ENCODE data around the gene LETM1. TPM values are rescaled to one million over a fixed set of nuclear protein-coding genes. Genes with fewer than 3 reads are reported as not detected.

LETM1 gene
- 67.5 and 83.2 TPM in 2 replicates for total RNA-seq (2014; rRNA removed; shearing (Covaris generic))

DNA sequence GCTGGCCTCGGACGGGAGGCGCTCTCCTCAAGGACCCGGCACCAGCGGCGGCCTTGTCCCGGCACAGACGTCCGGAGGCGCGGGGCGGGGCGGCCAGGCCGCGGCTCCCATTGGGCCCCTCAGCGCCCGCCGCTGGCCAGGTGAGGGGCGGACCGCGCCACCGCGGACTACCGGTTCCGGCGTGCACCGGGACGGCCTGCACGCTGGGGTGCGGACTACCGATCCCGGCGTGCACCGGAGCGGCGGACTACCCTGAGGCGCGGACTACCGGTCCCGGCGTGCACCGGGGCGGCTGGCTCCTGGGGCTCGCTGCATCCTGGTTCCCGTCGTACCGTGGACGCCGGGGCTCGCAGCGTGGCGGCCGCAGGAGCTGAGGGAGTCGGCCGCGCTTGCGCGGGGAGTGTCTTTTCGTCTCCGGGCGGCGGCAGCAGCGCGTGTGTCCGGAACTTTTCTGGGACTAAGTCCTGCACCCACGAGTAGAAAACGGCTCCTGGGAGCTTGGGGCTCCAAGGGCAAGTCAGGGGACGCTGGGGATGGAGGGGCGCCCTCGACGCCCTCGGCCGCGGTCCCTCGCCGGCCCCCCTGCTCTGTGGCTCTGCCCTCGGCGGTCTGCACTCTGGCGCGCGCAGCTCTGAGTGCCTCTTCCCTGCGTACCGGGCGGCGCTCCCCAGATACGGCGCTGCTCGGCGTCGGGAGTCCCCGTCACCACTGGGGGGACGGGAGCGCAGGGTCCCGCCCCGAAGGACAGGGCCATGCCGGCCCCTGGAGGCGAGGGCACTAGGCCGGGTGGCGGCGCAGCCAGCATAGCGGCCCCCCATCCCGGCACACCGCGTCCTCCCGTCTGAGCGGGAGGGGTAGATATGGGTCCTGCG, at the start of gene LETM1:
Gene LETM1, minus strand, starts transcription at position 86 of the 872 bp plus-strand sequence. CDS start 206 bp downstream, outside the sequence.
- in situ Hi-C loops (cut with HindIII; ENCODE audit: low sequenced_read_pairs) = no loop called here
- peak; percentile 94 for DNase-seq (ENCODE audit: low spot score)

DNA sequence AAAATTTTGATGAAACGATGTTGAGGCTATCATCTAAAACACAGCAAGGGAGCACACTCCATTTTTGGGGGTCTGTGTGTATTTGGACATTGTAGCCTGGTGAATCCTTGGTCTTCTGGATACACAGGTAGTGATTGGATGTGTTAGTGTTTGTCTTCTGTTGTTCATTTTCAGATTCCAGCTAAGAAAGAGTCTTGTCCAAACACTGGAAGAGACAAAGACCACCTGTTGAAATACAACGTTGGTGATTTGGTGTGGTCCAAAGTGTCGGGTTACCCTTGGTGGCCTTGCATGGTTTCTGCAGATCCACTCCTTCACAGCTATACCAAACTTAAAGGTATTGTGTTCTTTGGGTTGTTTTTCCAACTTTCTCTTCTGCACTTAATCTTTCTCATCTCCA, 48.1 kb upstream of the LETM1 start:
- DNase-seq (ENCODE audit: low spot score) = no peak
- in situ Hi-C loops (cut with HindIII; ENCODE audit: low sequenced_read_pairs) = no loop called here

DNA sequence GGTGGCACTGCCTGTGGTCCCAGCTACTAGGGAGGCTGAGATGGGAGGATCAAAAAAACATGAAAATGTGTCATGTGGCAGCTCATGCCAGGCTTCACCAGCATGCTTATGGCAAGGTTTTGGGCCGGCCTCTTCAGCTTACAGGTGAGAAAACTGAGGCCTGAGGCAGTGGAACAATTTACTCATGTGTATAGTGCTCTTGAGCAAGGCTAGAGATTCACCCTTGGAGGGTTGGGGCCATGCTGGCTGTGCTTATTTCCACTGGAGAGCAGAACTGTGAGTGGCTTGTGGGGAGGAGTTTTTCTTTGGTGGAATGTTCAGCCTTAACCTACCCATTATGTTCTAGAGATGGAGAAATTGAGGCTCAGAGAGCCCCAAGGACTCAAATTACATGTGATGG, 47.1 kb upstream of the LETM1 start:
- no peak for DNase-seq (ENCODE audit: low spot score)
- in situ Hi-C loops (cut with HindIII; ENCODE audit: low sequenced_read_pairs) = no loop called here

DNA sequence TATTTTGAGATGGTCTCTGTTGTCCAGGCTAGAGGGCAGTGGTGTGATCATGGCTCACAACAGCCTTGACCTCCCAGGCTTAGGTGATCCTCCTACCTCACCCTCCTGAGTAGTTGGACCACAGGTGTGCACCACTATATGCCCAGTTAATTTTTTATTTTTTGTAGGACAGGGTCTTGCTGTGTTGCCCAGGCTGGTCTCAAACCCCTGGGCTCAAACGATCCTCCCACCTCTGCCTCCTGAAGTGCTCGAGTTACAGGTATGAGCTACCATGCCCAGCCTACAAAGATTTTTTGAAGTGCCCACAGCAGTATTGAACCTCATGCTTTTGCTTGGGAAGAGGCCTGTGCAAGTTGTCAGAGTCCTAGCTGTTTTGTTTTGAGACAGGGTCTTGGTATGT, 46.3 kb upstream of the LETM1 start:
- in situ Hi-C loops (cut with HindIII; ENCODE audit: low sequenced_read_pairs) = no loop called here
- no peak for DNase-seq (ENCODE audit: low spot score)

DNA sequence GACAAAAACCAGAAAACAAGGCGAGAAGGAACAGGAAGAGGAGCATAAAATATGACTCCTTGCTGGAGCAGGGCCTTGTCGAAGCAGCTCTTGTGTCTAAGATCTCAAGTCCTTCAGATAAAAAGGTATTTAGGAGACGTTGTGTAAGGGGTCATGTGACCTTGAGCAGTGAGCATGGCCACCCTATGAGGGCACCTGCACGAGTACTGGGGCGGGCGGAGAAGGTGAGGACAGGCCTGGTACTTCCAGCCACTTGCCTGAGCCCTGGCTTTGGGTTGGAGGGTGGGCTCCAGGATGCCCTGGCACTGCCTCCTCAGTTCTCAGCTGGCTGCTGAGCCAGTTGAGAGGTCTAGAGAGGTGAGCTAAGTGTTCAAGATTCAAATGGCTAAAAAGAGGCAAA, 45.2 kb upstream of the LETM1 start:
- DNase-seq (ENCODE audit: low spot score) = no peak
- in situ Hi-C loops (cut with HindIII; ENCODE audit: low sequenced_read_pairs) = no loop called here

DNA sequence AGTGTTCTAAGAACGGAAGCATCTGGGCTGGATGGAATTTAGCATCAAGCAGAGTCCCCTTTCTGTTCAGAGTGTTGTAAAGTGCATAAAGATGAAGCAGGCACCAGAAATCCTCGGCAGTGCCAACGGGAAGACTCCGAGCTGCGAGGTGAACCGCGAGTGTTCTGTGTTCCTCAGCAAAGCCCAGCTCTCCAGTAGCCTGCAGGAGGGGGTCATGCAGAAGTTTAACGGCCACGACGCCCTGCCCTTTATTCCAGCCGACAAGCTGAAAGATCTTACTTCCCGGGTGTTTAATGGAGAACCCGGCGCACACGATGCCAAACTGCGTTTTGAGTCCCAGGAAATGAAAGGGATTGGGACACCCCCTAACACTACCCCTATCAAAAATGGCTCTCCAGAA, 44.7 kb upstream of the LETM1 start:
- in situ Hi-C loops (cut with HindIII; ENCODE audit: low sequenced_read_pairs) = no loop called here
- no peak for DNase-seq (ENCODE audit: low spot score)

DNA sequence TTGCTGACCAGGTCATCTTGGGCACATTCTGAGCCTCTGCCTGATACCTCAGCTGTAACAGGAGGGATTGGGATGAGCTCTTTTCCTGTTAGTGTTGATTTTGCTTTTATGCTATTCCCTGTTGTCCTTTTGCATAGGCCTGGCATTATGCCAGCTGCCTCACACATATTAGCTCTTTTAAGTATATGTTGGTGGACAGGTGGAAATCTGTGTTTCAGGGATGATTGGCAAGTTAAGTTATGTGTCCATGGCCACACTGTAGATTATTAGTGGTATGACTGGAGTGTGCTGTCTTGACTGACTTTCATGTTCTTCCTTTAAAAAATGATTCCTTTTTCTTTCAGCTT, 44.1 kb upstream of the LETM1 start:
- in situ Hi-C loops (cut with HindIII; ENCODE audit: low sequenced_read_pairs) = no loop called here
- DNase-seq (ENCODE audit: low spot score) = peak; percentile 25

DNA sequence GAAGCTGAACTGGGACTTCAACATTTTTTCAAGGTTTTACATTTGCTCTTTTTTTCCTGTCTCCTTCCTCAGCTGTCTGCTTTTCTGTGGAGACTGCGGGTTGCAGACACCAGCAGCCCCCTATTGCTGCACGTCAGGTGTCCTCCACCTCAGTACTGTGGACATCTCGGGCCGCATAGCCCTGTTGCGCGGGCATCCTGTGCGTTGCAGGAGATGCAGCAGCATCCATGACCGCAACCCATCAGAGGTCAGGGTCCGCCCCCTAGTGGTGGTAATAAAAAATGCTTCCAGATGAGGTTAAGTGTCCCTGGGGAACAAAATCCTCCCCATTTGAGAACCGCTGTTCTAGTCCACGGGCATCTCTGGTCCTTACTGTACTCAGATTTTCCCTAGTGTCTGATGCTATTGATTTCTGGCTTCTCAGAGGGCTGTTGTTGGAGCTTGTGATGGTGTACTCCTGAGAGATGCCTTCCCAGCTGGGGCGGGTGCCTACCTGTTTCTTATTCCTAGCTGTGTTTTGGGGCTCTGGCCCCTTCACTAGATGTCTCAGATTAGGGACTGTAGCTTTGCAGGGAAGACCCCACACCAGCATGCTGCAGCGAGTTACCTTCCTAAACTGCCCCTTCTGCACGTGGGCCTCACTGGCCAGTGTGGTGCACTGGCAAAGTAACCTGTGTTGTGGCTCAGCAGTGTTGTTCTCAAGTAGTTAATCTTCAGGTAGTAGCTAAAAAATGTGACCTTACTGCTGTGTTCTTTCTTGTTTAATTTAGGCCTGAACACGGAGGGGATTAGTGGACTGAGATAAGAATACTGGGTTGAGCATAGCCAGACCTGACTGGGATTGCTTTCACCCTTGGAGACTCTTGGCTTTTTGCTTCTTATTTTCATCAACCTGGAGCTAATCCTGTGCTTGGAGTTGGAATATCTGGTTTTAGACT, 43.5 kb upstream of the LETM1 start:
- in situ Hi-C loops (cut with HindIII; ENCODE audit: low sequenced_read_pairs) = no loop called here
- DNase-seq (ENCODE audit: low spot score) = peak; percentile 88

DNA sequence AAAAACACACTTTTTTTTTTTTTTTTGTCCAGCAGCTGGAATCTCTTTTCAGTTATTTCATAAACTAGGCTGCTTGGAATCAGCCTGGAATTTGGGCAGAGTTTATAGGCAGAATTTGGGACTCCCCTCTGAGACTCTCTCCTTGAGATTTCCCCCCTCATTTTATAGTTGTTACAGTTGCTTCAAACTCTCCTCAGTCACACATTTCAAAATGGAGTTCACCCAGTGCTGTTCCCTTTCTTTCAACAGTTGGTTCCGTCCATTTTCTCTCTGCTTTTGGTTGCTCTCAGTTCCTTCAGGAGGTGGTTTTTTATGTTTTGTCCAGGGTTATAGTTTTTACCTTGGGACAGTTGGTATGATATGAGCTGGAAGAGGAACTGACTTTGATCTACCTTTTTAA, 42.7 kb upstream of the LETM1 start:
- in situ Hi-C loops (cut with HindIII; ENCODE audit: low sequenced_read_pairs) = no loop called here
- no peak for DNase-seq (ENCODE audit: low spot score)

DNA sequence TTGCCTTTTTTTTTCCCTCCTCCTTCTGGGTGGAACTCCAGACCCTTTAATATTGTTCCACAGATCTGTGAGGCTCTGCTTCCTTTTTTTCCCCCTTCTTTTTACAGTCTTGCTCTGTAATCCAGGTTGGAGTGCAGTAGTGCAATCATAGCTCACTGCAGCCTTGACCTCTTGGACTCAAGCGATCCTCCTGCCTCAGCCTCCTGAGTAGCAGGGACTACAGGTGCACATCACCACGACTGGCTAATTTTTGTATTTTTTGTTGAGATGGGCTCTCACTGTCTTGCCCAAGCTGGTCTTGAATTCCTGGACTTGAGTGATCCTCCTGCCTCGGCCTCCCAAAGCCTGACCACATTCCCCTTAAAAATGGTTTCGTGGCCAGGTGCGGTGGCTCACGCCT, 42.1 kb upstream of the LETM1 start:
- in situ Hi-C loops (cut with HindIII; ENCODE audit: low sequenced_read_pairs) = no loop called here

DNA sequence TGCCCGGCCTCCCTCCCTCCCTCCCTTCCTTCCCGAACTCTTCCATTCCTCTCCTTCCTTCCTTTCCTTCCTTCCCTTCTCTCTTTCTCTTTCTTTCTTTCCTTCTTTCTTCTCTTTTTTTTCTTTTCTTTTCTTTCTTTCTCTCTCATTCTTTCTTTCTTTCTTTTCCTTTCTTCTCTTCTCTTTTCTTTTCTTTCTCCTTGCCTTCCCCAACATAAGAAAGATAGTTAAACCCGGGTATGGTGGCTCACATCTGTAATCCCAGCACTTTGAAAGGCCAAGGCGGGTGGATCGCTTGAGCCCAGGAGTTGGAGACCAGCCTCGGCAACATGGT, 40.7 kb upstream of the LETM1 start:
- in situ Hi-C loops (cut with HindIII; ENCODE audit: low sequenced_read_pairs) = no loop called here
- no peak for DNase-seq (ENCODE audit: low spot score)

More for the DNA sequence above, 42.1 kb upstream of the LETM1 start:
- no peak for DNase-seq (ENCODE audit: low spot score)

DNA sequence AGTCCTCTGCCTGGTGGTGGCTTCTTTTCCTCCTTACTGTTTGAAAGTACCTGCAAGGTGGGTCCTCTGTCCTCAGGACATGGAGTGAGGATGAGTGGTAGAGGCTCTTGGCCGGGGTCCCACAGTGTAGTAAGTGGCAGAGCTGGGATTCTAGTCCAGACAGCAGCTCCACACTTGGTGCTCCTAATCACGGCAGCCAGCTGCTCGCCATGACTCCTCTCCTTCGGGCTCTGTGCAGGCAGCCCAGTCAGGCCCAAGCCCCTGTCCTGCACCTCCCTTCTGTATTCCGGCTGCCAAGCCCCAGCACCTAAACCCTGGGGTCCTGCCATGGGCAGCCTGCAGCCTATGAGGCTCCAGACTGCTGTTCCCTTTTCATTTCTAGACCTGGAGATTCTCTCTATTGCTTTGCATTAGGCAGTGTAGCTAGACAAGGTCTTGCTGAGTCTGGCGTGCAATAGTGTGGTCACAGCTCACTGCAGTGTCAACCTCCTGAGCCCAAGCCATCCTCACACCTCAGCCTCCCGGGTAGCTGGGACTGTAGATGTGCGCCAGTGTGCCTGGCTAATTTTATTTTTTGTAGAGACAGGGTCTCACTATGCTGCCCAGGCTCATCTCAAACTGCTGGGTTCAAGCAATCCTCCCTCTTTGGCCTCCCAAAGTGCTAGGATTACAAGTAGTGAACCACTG, 40.2 kb upstream of the LETM1 start:
- in situ Hi-C loops (cut with HindIII; ENCODE audit: low sequenced_read_pairs) = no loop called here
- DNase-seq (ENCODE audit: low spot score) = no peak

DNA sequence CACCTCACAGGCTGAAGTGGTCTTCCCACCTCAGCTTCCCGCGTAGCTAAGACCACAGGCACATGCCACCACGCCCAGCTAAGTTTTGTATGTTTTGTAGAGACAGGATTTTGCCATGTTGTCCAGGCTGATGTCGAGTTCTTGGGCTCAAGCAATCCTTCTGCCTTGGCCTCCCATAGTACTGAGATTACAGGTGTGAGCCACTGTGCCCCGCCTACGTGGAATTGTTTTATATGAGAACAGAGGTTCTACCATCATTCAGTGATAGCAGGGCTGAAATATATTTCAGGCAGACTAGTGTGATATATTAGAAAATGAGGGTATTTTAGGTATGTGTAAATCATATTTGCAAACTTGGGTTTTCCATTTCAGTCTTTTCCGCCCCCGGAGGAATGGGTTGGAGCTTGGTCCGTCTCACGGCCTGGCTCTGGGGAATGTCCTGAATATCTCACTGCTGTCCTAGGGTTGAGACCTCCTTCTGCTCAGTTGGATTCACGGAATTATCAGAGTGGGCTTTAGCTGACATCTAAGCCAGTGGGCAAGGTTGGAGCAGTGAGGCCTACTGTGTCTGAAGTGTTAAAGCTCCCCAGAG, 35.1 kb upstream of the LETM1 start:
- in situ Hi-C loops (cut with HindIII; ENCODE audit: low sequenced_read_pairs) = no loop called here
- DNase-seq (ENCODE audit: low spot score) = no peak

DNA sequence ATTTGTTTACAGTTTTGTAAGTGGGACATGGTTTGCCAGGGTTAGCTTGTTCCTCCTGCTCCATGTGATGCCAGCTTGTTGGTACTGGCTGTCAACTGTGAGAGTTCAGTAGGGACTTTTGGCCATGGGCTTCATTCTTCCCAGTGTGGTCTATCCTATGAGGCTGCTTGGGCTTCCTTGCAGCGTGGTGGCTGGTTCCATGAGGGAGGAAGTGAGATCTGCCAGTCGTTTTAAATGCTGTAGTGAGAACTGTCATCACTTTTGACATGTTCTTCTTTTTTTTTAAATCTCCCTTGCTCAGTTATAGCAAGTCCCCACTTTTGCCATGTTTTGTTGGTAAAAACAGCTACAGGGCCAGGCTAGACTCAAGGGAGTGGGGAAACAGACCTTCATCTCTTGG, 31.1 kb upstream of the LETM1 start:
- DNase-seq (ENCODE audit: low spot score) = no peak
- in situ Hi-C loops (cut with HindIII; ENCODE audit: low sequenced_read_pairs) = no loop called here

DNA sequence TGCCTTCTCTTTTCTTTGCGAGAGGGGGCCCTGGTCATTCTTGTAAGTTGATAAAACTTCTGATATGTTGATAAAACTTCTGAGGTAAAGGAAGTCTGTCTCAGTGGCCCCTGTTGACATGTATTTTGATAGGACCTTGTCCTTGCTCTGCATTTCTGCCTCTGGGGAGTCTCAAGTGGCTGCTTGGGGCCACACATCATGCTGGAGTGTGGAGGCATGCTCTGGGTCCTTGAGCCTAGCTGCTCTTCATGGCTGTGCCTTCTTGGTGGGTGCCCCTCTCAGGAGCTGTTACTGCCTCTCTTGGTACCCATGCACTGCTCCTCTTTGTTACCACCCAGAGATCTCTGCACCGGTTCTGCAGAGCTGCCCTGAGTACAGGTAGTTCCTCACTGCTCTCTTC, 29.5 kb upstream of the LETM1 start:
- in situ Hi-C loops (cut with HindIII; ENCODE audit: low sequenced_read_pairs) = no loop called here

DNA sequence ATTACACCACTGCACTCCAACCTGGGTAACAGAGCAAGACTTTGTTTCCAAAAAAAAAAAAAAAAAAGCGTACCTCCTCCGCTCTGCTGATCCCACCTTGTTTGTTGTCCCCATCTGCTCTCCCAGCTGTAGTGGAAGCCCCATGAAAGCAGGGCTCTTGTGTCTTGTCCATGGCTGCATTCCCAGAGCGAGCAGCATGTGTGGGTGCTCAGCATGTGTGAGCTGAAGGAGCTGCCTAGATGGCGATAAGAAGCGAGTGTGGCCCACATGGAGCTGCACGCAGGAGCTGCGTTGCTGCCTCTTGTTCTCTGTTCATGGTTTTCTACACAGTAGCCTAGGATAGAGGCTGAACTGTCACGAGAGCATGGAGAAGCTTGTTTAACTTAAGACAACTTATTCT, 27.6 kb upstream of the LETM1 start:
- DNase-seq (ENCODE audit: low spot score) = no peak
- in situ Hi-C loops (cut with HindIII; ENCODE audit: low sequenced_read_pairs) = no loop called here

More for the DNA sequence above, 29.5 kb upstream of the LETM1 start:
- no peak for DNase-seq (ENCODE audit: low spot score)

DNA sequence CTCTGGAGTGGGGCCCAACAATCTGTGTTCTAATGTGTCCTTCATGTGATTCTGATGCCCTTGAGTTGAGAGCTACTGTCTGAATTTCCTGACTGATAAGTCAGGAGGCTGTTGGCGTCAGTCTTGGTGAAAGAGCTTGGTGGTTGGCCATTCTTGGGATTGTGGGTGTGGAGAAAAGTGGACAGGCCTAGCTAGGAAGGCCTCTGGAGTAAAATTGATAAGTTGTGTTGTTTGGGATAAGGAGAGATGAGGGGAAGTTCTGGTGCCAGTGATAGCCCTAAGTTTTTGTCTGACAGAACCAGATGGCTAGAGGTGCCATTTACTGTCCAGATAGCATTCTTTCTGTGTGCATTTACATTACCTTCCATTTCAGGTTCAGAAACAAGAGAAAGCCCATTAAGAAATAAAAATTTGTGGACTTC, 26.9 kb upstream of the LETM1 start:
- in situ Hi-C loops (cut with HindIII; ENCODE audit: low sequenced_read_pairs) = no loop called here
- no peak for DNase-seq (ENCODE audit: low spot score)

DNA sequence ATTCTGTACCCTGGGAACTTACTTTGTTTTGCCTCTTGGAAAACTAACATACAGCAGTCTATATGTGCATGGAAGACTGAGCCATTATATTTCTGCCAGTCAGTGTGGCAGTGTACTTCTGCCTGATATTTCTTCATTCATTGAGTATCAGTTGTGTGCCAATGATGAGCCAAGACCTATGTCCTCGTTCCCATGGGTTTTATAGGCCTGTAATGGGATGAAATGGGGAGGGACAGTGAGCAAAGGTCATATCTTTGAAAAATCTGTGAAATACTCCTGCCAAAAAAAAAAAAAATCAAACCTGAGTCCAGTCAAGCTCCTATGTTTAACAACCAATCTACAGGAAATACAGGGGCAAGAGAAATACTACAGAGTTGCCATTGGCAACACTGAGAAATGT, 24.4 kb upstream of the LETM1 start:
- in situ Hi-C loops (cut with HindIII; ENCODE audit: low sequenced_read_pairs) = no loop called here
- no peak for DNase-seq (ENCODE audit: low spot score)

DNA sequence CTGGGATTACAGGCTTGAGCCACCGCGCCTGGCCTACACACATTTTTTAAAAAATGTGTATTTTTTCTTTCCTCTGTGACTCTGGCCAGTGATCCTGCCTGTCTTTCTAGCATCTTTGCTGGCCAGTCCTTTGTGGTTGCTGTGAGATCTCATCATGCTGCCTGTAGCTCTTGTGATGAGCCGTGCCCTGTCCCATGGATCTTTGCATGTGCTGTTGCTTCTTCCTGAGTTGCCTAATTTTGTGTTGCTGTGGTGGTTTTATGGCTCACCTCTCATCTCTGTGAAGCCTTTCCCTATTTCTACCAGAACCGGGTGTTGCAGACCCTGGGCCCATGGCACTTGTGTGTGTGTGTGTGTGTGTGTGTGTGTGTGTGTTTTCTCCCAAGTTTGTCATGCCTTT, 23.5 kb upstream of the LETM1 start:
- no peak for DNase-seq (ENCODE audit: low spot score)
- in situ Hi-C loops (cut with HindIII; ENCODE audit: low sequenced_read_pairs) = no loop called here

Measured in G401 (cell line).